Stimulated activated CD4-positive, alpha-beta T cell treated with anti-CD3 and anti-CD28 coated beads, Interleukin-12 subunit alpha, Interleukin-12 subunit beta, amount 100 ng/mL, for 24 hours (primary cell): ENCODE data around the gene FAM219A.
"Not testable (repeated sequence)": the region's sequence is repeated elsewhere in the genome, so short reads cannot be mapped to it uniquely, and the experiment has no call there.

Source experiments
- DNase-seq, 2 experiments: peaks; one replicate each; pipeline ENCODE4 v3.0.0-alpha.2; 2020; ENCODE audit warnings: low read depth in 2 of 2

FAM219A gene

GRCh38 chr9:34443976-34444375 is 14.4 kb downstream of the FAM219A start:
- DNase-seq: no peak

- DNase-seq: no peak
Measured at GRCh38 chr9:34443533-34443932, 14.8 kb downstream of the FAM219A start.

GRCh38 chr9:34442770-34443169 is 15.6 kb downstream of the FAM219A start:
- no peak for DNase-seq

GRCh38 chr9:34440017-34440416 is 18.4 kb downstream of the FAM219A start:
- no peak for DNase-seq

- DNase-seq: not testable (repeated sequence)
Measured at GRCh38 chr9:34438465-34438864, 19.9 kb downstream of the FAM219A start.

GRCh38 chr9:34437926-34438307 is 20.5 kb downstream of the FAM219A start:
- not testable (repeated sequence) for DNase-seq

GRCh38 chr9:34437006-34437925 is 21.1 kb downstream of the FAM219A start:
- DNase-seq: peak; percentile 24 to 52

- no peak for DNase-seq
Measured at GRCh38 chr9:34431667-34432066, 26.7 kb downstream of the FAM219A start.

- no peak for DNase-seq
Measured at GRCh38 chr9:34430843-34431437, 27.4 kb downstream of the FAM219A start.

- DNase-seq: no peak
Measured at GRCh38 chr9:34428325-34428958, 29.9 kb downstream of the FAM219A start.

- no peak for DNase-seq
Measured at GRCh38 chr9:34426347-34427074, 31.9 kb downstream of the FAM219A start.

- no peak for DNase-seq
Measured at GRCh38 chr9:34419716-34420504, 38.5 kb downstream of the FAM219A start.

- no peak for DNase-seq
Measured at GRCh38 chr9:34417734-34418133, 40.6 kb downstream of the FAM219A start.

- no peak for DNase-seq
Measured at GRCh38 chr9:34413231-34413852, 45.0 kb downstream of the FAM219A start.

- DNase-seq: no peak
Measured at GRCh38 chr9:34412336-34412735, 46.0 kb downstream of the FAM219A start.

GRCh38 chr9:34409154-34409553 is 49.2 kb downstream of the FAM219A start:
- no peak for DNase-seq

GRCh38 chr9:34408173-34408572 is 50.2 kb downstream of the FAM219A start:
- no peak for DNase-seq

GRCh38 chr9:34406219-34406618 is 52.2 kb downstream of the FAM219A start:
- DNase-seq: no peak

GRCh38 chr9:34405719-34406118 is 52.7 kb downstream of the FAM219A start:
- DNase-seq: no peak

GRCh38 chr9:34403554-34404380 is 54.6 kb downstream of the FAM219A start:
- DNase-seq: peak in 1 of 2 experiments; percentile 56
